GM12878 (cell line): Measurements from ENCODE around the gene RFT1. TPM values are rescaled to one million over a fixed set of nuclear protein-coding genes. Genes with fewer than 3 reads are reported as not detected.

Source experiments
- BHLHE40 ChIP-seq, 2 experiments: fragments of 450-650 bp in 1 of 2; IDR thresholded peaks; 2 replicates each; pipeline ENCODE4 v1.6.1; 2011 to 2017; ENCODE audit warnings: low read depth in 2 of 2, borderline replicate concordance in 1 of 2, improper control_type of control experiment in 1 of 2, low read length in 1 of 2, mild to moderate bottlenecking in 1 of 2
- EP300 ChIP-seq, 2 experiments: fragments of 150-350 bp in 1 of 2; IDR thresholded peaks; 2 replicates each; pipeline ENCODE4 v1.6.1; 2011 to 2012; ENCODE audit warnings: low read depth in 2 of 2, low read length in 2 of 2, borderline replicate concordance in 1 of 2, improper control_type of control experiment in 1 of 2, inconsistent platforms in 1 of 2; ENCODE audit not compliant: control insufficient read depth in 1 of 2
- FOS ChIP-seq: IDR thresholded peaks from 3 replicates; pipeline ENCODE4 v1.6.1; 2011; ENCODE audit warnings: borderline replicate concordance; ENCODE audit not compliant: insufficient read length; ENCODE audit errors: extremely low read depth
- IRF4 ChIP-seq: IDR thresholded peaks from 2 replicates; pipeline ENCODE4 v1.6.1; 2011; ENCODE audit warnings: low read depth, low read length
- MTA2 ChIP-seq: fragments of 450-650 bp; IDR thresholded peaks from 2 replicates; pipeline ENCODE4 v1.6.1; 2016; ENCODE audit warnings: low read depth, mild to moderate bottlenecking, moderate library complexity
- RB1 ChIP-seq: fragments of 450-650 bp; formaldehyde crosslinking; IDR thresholded peaks from 2 replicates; pipeline ENCODE4 v1.6.1; 2017; ENCODE audit warnings: mild to moderate bottlenecking, borderline replicate concordance
- RUNX3 ChIP-seq: IDR thresholded peaks from 2 replicates; pipeline ENCODE4 v1.6.1; 2012; ENCODE audit warnings: low read length, inconsistent platforms
- SIN3A ChIP-seq: IDR thresholded peaks from 2 replicates; pipeline ENCODE4 v1.6.1; 2012; ENCODE audit warnings: low read depth, low read length, improper control_type of control experiment
- SPI1 ChIP-seq: IDR thresholded peaks from 2 replicates; pipeline ENCODE4 v1.6.1; 2011; ENCODE audit warnings: low read depth, mild to moderate bottlenecking, low read length, moderate library complexity, borderline replicate concordance; ENCODE audit not compliant: insufficient read depth
- polyA plus RNA-seq, 11 experiments: library from polyadenylated mRNA; depleted of rRNA in 4 of 11; unstranded in 6 of 11; stranded (reverse) in 5 of 11; fragments of >200 nt; fragmentation: Nextera tagmentation in 4 of 11; fragmentation: Illumina TruSeq in 1 of 11; extraction: Ambion mirVana in 4 of 11; extraction: Trizol in 1 of 11; gene quantifications; 1 replicate in 1 of 11; 2 replicates in 10 of 11; pipeline versions ENCODE4 v1.2.1 to v1.2.3, GENCODE V29; 2011 to 2016; ENCODE audit warnings: inconsistent platforms in 2 of 11, missing spikeins in 2 of 11, low read depth in 1 of 11
- total RNA-seq, 4 experiments: library from RNA; depleted of rRNA in 3 of 4; stranded (reverse); fragments of >200 nt in 3 of 4; fragmentation: Illumina TruSeq in 1 of 4; extraction: Trizol in 1 of 4; gene quantifications; 2 replicates each; pipeline versions ENCODE4 v1.2.1 to v1.2.3, GENCODE V29; 2013 to 2021
- TF ChIP-seq, protein P1 (sequence below): IDR thresholded peaks from 2 replicates; pipeline ENCODE4 v1.6.1; 2012; ENCODE audit warnings: mild to moderate bottlenecking, low read depth, low read length
- TF ChIP-seq, protein P2 (sequence below), 3 experiments: IDR thresholded peaks in 2 of 3; conservative IDR thresholded peaks in 1 of 3; 2 replicates each; pipeline ENCODE4 v1.5.1; 2011; ENCODE audit warnings: low read depth in 3 of 3, low read length in 3 of 3, mild to moderate bottlenecking in 3 of 3, control low read depth in 2 of 3, moderate library complexity in 2 of 3, inconsistent platforms in 1 of 3, mixed read lengths in 1 of 3; ENCODE audit not compliant: control insufficient read depth in 2 of 3, insufficient read depth in 1 of 3; ENCODE audit errors: extremely low read depth in 1 of 3
- TF ChIP-seq, protein P3 (sequence below): fragments of 450-650 bp; IDR thresholded peaks from 2 replicates; pipeline ENCODE4 v1.6.1; 2017; ENCODE audit warnings: low read depth, mild to moderate bottlenecking, moderate library complexity
- TF ChIP-seq, protein P4 (sequence below): IDR thresholded peaks from 2 replicates; pipeline ENCODE4 v1.6.1; 2012; ENCODE audit warnings: low read depth, low read length, improper control_type of control experiment
- TF ChIP-seq, protein P5 (sequence below): fragments of 450-650 bp; IDR thresholded peaks from 2 replicates; pipeline ENCODE4 v1.6.1; 2017; ENCODE audit warnings: borderline replicate concordance
- TF ChIP-seq, protein P6 (sequence below): fragments of 450-650 bp; conservative IDR thresholded peaks from 2 replicates; pipeline ENCODE4 v1.6.1; 2017; ENCODE audit warnings: mild to moderate bottlenecking, moderate library complexity

Gene RFT1
- total and polyA plus RNA-seq, 10 of the 15 experiments (the other 5 are each of a cell fraction or from before 2014, with no cell fraction given), result 16.6 to 75.1 (median 34.5) TPM

DNA sequence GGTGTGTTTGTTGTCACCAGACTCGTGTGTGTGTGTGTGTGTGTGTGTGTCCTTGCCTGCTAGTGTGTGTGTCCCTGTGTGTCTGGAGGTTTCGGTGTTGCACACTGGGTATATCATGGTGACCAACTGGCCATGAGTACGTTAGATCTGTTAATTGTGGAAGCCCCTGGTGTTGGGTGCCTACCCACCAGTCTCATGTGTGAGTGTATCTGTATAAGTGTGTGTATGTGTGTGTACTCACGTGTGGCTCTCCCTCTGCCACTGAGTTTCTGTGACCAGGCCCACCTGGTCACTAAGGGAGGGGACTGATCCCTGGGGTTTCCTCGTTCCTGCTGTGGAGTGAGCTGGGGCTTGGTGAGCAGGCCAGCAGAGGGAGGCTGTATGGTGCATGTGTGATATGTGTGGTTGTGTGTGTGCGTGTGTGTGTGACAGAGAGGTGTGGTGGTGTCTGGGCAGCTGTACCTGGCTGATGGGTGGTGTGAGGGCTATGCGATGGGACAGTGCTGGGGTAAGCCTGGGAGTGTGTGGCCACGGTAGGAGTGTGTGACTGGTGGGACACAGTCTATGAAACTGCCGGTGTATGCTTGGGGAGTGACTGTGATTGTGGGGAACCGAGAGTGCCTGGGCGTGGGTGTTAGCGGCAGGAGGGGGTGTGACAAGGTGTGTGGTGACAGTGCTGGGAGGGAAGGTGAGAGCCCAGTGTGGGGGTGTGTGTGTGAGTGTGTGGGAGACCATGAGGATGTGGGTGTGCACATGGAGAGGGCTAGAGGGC, 32.6 kb upstream of the RFT1 start (continued):
- TF ChIP-seq, protein P1, sequence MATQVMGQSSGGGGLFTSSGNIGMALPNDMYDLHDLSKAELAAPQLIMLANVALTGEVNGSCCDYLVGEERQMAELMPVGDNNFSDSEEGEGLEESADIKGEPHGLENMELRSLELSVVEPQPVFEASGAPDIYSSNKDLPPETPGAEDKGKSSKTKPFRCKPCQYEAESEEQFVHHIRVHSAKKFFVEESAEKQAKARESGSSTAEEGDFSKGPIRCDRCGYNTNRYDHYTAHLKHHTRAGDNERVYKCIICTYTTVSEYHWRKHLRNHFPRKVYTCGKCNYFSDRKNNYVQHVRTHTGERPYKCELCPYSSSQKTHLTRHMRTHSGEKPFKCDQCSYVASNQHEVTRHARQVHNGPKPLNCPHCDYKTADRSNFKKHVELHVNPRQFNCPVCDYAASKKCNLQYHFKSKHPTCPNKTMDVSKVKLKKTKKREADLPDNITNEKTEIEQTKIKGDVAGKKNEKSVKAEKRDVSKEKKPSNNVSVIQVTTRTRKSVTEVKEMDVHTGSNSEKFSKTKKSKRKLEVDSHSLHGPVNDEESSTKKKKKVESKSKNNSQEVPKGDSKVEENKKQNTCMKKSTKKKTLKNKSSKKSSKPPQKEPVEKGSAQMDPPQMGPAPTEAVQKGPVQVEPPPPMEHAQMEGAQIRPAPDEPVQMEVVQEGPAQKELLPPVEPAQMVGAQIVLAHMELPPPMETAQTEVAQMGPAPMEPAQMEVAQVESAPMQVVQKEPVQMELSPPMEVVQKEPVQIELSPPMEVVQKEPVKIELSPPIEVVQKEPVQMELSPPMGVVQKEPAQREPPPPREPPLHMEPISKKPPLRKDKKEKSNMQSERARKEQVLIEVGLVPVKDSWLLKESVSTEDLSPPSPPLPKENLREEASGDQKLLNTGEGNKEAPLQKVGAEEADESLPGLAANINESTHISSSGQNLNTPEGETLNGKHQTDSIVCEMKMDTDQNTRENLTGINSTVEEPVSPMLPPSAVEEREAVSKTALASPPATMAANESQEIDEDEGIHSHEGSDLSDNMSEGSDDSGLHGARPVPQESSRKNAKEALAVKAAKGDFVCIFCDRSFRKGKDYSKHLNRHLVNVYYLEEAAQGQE, result no peak
- TF ChIP-seq, protein P2, sequence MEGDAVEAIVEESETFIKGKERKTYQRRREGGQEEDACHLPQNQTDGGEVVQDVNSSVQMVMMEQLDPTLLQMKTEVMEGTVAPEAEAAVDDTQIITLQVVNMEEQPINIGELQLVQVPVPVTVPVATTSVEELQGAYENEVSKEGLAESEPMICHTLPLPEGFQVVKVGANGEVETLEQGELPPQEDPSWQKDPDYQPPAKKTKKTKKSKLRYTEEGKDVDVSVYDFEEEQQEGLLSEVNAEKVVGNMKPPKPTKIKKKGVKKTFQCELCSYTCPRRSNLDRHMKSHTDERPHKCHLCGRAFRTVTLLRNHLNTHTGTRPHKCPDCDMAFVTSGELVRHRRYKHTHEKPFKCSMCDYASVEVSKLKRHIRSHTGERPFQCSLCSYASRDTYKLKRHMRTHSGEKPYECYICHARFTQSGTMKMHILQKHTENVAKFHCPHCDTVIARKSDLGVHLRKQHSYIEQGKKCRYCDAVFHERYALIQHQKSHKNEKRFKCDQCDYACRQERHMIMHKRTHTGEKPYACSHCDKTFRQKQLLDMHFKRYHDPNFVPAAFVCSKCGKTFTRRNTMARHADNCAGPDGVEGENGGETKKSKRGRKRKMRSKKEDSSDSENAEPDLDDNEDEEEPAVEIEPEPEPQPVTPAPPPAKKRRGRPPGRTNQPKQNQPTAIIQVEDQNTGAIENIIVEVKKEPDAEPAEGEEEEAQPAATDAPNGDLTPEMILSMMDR (IDR thresholded peaks at IDR 0.05 in 2 of 3, conservative IDR thresholded peaks at IDR 0.05 in 1 of 3; ENCODE audit: control insufficient read depth in 2 of 3, extremely low read depth in 1 of 3, insufficient read depth in 1 of 3, low read depth in 3 of 3, low read length in 3 of 3), result 0 out of 6 replicates have a peak, but pooled peaks of 1 of the 3 experiments have one; percentile 8
- TF ChIP-seq FOS (no peak), IRF4 (peak; percentile 84), BHLHE40 (IDR thresholded peaks at IDR 0.05; ENCODE audit: borderline replicate concordance in 1 of 2, low read depth in 2 of 2, low read length in 1 of 2) (peak; percentile 45 to 47; a peak in 2 of 4 replicates), SIN3A (peak; percentile 31), MTA2 (peak; percentile 42; the same call in 1 of the 2 replicates), EP300 (IDR thresholded peaks at IDR 0.05; ENCODE audit: borderline replicate concordance in 1 of 2, control insufficient read depth in 1 of 2, low read depth in 2 of 2, low read length in 2 of 2) (peak in 1 of 2 experiments; percentile 53; a peak in 2 of 4 replicates), RUNX3 (peak; percentile 85), SPI1 (peak; percentile 63; the same call in 1 of the 2 replicates), RB1 (no peak)
- TF ChIP-seq, protein P3, sequence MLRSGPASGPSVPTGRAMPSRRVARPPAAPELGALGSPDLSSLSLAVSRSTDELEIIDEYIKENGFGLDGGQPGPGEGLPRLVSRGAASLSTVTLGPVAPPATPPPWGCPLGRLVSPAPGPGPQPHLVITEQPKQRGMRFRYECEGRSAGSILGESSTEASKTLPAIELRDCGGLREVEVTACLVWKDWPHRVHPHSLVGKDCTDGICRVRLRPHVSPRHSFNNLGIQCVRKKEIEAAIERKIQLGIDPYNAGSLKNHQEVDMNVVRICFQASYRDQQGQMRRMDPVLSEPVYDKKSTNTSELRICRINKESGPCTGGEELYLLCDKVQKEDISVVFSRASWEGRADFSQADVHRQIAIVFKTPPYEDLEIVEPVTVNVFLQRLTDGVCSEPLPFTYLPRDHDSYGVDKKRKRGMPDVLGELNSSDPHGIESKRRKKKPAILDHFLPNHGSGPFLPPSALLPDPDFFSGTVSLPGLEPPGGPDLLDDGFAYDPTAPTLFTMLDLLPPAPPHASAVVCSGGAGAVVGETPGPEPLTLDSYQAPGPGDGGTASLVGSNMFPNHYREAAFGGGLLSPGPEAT, result 0 out of 2 replicates have a peak, but pooled peaks have one; percentile 36
- TF ChIP-seq, protein P4, sequence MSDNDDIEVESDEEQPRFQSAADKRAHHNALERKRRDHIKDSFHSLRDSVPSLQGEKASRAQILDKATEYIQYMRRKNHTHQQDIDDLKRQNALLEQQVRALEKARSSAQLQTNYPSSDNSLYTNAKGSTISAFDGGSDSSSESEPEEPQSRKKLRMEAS, result peak; percentile 22; the same call in 1 of the 2 replicates
- TF ChIP-seq, protein P5, sequence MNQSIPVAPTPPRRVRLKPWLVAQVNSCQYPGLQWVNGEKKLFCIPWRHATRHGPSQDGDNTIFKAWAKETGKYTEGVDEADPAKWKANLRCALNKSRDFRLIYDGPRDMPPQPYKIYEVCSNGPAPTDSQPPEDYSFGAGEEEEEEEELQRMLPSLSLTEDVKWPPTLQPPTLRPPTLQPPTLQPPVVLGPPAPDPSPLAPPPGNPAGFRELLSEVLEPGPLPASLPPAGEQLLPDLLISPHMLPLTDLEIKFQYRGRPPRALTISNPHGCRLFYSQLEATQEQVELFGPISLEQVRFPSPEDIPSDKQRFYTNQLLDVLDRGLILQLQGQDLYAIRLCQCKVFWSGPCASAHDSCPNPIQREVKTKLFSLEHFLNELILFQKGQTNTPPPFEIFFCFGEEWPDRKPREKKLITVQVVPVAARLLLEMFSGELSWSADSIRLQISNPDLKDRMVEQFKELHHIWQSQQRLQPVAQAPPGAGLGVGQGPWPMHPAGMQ, result 0 out of 2 replicates have a peak, but pooled peaks have one; percentile 24
- TF ChIP-seq, protein P6, sequence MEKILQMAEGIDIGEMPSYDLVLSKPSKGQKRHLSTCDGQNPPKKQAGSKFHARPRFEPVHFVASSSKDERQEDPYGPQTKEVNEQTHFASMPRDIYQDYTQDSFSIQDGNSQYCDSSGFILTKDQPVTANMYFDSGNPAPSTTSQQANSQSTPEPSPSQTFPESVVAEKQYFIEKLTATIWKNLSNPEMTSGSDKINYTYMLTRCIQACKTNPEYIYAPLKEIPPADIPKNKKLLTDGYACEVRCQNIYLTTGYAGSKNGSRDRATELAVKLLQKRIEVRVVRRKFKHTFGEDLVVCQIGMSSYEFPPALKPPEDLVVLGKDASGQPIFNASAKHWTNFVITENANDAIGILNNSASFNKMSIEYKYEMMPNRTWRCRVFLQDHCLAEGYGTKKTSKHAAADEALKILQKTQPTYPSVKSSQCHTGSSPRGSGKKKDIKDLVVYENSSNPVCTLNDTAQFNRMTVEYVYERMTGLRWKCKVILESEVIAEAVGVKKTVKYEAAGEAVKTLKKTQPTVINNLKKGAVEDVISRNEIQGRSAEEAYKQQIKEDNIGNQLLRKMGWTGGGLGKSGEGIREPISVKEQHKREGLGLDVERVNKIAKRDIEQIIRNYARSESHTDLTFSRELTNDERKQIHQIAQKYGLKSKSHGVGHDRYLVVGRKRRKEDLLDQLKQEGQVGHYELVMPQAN, result peak; percentile 8; the same call in 1 of the 2 replicates
